C4-2B (cell line): ENCODE data around the gene B3GNT3.

ENCODE experiments used
- H3K27ac ChIP-seq: fragments of 450-650 bp; 2 replicates; pipeline ENCODE4 v1.5.1; 2017
- CTCF ChIP-seq: fragments of 450-650 bp; conservative IDR thresholded peaks from 2 replicates; pipeline ENCODE4 v1.5.1; 2017; ENCODE audit warnings: mild to moderate bottlenecking
- ZFX ChIP-seq: fragments of 450-650 bp; IDR thresholded peaks from 2 replicates; pipeline ENCODE4 v1.6.1; 2017

The B3GNT3 gene

GRCh38 chr19:17794731-17795494 lies at the start of gene B3GNT3:
Gene B3GNT3 (plus strand): TSS chr19:17795138. CDS start chr19:17807808, 12,670 bp downstream.
- TF ChIP-seq ZFX (no peak), CTCF (no peak)
- no peak within 1 kb of the TSS for H3K27ac ChIP-seq

- H3K27ac ChIP-seq, result no peak overlapping the region
- TF ChIP-seq ZFX (no peak), CTCF (no peak)
Observed at GRCh38 chr19:17747205-17748098, 47.5 kb upstream of the B3GNT3 start.

- no peak for TF ChIP-seq CTCF
- no peak for TF ChIP-seq ZFX
Observed at GRCh38 chr19:17748884-17749638, 45.9 kb upstream of the B3GNT3 start.

GRCh38 chr19:17749912-17750317 lies 45.0 kb upstream of the B3GNT3 start:
- H3K27ac ChIP-seq, result no peak overlapping the region
- TF ChIP-seq ZFX (no peak), CTCF (no peak)

More at GRCh38 chr19:17748884-17749638, 45.9 kb upstream of the B3GNT3 start:
- H3K27ac ChIP-seq, result no peak overlapping the region

GRCh38 chr19:17751103-17751911 lies 43.6 kb upstream of the B3GNT3 start, which contains the start of gene FCHO1:
Gene FCHO1 (plus strand): TSS chr19:17751477. CDS start chr19:17755165, 3,688 bp downstream.
- no peak for TF ChIP-seq ZFX
- TF ChIP-seq CTCF, result no peak
- H3K27ac ChIP-seq, result no peak within 1 kb of the TSS

GRCh38 chr19:17751912-17752273 lies 43.0 kb upstream of the B3GNT3 start:
- no peak overlapping the region for H3K27ac ChIP-seq

More at GRCh38 chr19:17751912-17752273, 43.0 kb upstream of the B3GNT3 start:
- no peak for TF ChIP-seq CTCF
- no peak for TF ChIP-seq ZFX
